HG03571 (cell line): Measurements from ENCODE around the gene ITCH.

Source experiments
- ATAC-seq: cut with Tn5 transposase; IDR thresholded peaks from one replicate; pipeline ENCODE4 v1.9.1; 2021; ENCODE audit not compliant: unreplicated experiment

Gene ITCH

DNA sequence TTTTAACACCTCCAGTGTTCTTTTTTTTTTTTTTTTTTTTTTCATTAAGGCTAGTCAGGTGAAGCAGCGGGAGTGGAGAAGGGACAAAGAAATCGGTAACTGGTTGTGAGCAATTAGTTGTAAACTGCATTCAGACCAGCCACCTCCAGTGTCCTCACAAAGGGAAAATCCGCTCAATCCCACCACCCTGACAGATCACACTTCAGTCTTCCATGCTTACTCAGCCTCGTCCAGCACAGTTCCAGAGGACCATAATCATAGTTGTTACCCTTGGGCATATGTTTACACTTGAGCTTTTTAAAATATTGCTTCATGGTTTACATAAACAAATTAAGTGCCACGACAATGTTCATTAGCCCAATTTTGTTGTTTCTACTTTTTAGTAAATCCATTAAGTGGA is 163.4 kb downstream of the ITCH start:
- ATAC-seq = no peak

DNA sequence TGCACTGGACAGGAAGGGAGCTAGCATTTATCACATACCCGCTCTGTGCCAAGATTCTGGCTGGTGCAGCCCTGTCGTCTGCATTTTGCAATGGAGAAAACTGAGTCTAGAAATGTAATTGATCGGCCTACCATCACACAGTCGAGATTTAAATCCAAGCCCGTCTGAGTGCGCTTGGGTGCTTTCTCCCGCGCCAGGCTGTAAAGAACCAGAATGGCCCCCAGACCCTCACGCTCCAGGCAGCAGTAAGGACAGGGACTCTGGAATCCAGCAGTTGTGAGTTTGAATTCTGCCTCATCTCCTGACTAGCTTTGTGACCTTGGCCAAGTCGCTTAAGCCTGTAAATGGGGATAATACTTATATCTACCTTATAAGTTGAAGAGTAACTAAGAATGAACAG is 163.9 kb downstream of the ITCH start:
- no peak for ATAC-seq

DNA sequence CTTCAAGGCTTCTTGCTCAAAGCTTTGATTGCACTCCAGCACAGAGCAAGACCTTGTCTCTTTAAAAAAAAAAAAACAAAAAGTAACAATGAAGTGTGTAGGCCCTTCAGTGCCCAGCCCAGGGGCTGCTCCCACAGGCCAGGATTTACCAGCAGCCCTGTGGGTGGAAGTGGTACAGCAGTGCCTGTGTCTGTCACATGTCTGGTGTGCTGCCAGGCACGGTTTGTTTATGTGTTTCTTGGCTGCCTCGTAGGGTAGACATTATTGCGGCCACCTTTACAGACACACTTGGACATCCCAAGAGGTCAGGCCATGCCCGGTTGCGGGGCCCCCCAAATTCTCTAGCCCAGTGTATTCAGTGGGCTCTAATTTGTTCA is 165.8 kb downstream of the ITCH start:
- no peak for ATAC-seq

DNA sequence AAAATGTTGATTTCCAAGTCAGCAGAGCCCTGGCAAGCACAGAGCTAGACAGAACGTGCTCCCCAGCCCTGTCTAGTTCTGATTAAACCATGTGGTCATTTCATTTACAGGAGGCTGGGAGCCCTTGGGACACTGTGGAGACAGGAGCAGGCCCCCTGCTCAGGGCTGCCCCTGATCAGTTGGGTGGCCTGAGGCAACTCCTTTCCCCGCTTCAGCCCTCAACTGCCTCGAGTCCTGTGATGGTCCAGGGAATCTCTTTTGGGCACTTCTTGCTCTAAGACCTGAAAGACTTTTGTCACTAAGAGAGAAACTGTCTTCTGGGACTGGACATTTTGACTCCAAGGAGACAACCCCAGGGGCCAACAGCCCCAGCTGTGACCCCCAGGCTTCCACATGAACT is 166.7 kb downstream of the ITCH start:
- no peak for ATAC-seq

DNA sequence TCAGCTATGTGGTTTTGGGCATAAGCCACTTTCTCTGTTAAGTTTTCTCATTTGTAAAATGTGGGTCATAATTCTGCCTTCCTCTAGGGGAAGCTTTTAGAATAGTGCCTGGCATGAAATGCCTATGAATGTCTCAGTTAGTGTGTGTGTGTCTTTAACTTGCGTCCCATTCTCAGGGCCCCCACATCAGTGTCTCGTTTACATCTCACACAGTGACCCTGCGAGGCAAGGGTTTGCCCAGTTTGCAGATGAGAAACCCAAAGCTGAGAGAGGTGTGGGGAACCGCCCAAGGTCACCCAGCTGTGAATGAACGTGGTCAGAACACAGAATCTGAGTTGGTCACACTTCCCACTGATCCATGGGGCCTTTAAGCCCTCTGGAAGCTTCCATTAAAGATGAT is 167.3 kb downstream of the ITCH start:
- no peak for ATAC-seq

DNA sequence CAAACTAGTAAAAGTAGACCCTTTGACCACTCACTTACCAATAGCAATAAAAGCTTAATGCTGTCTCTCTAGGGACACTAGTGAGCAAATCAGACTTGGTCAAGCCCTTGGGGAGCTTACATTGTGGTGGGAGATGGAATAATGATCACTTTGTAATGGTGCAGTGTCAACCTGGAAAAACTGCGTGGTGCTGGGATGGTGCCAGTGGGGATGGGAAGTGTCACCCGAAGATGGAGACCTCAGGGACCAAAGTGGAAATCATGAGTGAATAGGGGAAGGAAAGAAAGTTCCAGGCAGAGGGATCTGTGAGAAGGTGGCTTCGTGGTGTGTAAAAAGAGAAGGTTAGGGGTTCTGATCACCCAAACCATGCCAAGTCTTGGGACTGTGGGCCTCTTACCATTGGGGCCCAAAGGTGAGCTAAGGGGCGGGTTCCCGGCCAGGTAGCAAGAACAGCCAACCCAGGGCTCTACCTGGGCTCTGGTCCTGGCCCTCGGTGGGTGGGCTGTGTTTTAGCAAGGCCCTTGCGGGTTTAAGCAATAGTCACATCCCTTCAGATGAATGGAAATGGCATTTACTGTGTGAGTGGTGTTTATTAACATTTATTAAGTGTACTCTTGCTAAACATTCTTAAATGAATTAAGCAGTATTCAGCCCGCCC is 168.7 kb downstream of the ITCH start:
- ATAC-seq = no peak

DNA sequence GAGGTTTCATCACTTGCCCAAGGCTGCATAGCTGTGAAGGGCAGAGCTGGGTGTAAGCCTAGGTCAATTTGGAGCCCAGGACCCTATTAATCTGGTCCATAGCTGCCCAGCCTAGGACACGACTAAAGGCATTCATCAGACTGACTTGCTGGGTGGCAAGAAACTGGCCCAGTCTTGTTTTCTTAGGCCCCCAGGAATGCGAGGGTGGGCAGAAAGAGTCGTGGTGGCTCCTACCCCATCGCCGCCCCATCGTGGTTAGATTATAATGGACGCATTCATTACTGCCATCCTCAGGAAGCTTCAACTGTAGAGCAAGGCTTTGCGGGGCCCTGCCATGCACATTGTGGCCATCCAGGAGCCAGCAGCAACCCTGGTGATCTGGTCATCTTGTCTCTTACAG is 169.2 kb downstream of the ITCH start:
- ATAC-seq = no peak

DNA sequence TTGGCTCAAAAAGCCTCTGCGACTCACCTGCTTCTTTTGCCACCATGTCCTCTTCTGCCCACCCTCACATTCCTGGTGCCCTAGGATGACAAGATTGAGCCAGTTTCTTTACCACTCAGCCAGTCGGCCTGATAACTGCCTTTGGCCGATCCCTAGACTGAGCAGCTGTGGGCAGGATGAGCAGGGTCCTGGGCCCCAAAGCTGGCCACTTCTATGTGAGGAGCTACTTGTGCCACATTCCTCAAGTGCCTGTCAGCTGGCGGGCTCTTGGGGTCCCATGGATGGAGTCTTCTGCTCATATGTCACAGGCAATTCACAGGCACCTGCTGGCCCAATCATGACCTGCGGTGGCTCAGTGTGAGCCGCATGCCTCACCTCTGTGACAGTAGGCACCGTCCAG is 169.7 kb downstream of the ITCH start:
- no peak for ATAC-seq

DNA sequence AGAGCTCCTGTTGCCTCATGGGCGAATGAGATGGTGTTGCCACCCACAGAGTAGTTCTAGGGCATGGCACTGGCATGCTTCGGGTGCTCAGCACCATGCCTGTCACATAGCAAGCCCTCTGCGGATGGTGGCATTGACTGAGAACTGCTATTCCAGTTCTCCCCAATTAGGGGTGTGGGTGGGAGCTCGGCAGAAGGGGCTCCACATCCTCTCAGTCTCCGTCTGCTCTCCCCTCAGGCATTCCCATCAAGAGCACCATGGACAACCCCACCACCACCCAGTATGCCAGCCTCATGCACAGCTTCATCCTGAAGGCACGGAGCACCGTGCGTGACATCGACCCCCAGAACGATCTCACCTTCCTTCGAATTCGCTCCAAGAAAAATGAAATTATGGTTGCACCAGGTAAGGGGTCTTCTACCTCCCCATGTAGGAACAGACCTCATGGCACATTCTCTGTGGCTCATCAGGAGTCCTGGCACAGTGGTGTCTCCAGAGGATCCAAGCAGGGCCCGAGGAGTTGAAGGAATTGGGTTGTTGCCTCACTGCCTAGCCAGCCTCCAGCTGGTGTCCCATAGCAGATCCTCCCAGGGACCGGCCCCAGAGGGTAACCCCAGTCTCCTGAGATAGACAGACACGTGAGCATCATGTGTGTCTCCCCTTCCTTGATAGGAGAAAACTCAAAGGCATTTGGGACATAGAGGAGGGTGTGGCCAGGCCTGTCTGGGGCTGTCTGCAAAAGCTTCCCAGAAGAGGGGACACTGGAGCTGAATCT is 171.5 kb downstream of the ITCH start:
- no peak for ATAC-seq

DNA sequence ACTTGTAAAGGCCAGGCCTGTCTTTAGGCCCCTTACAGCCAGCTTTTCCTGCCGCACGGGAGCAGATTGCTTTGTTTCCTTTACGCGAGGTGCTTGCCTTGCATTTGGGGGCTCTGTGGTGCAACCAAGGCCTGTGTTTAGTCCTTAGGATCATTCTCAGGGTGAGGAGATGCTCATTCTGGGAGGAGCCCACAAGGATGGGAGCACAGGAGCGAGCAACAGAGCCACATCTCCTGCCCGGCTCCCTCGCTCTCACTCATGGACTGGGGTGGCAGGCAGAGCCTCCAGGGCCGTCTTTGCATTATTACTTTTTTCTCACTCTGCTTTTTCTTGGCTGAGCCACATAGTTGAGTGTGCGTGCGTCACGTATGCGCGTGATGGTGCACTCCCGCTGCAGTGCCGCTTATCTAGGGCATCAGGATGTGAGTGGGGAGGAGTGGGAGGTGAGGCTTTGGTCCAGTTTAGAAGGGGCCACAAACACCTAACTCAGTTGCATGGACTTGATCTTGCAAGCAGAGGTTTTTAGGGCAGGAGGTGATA is 172.3 kb downstream of the ITCH start:
- ATAC-seq = no peak

DNA sequence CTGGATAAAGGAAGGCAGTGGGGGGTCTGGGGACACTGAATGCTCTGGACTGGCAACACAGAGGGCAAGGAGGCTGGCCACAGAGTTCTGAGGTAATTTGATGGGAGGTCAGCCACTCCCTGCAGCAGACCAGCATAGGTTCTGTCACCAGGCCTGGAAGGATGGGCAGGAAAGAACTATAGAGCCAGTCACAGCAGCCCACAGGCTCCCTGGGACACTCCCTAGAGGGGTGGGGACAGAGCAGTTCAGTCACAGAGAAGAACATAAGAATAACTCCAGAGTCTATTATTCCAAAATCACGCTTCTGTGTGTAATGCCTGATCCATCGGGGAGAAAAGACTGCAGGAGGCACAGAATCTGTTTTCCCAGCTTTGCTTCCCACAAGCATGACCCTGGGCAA is 172.8 kb downstream of the ITCH start:
- no peak for ATAC-seq

DNA sequence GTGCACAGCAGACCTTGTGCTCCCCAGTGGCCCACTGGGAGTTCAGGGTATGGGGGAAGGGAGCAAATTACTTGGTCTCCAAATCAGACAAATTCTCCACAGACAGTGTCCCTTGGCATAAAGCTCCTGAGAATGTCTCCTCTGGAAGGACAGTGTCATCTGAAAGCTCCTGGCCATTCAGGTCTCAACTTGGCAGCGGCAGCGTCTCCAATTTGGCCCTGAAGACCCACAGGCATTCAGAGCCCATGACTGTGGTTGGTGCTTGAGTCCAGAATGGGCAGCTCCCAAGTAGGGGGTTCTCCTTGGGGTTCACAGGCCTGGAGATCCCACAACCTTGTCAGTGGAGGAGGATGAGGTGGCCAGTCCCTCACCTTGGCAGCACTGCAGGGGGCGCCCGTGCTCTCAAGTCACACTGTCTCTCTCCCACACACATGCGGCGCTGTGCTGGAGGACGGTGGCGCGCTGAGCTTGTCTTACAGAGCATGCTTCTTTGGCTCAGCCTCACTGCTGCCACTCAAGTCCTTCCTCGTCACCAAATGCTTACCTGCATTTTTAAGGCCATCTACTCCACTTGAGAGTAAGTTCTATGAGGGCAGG is 173.8 kb downstream of the ITCH start:
- no peak for ATAC-seq

DNA sequence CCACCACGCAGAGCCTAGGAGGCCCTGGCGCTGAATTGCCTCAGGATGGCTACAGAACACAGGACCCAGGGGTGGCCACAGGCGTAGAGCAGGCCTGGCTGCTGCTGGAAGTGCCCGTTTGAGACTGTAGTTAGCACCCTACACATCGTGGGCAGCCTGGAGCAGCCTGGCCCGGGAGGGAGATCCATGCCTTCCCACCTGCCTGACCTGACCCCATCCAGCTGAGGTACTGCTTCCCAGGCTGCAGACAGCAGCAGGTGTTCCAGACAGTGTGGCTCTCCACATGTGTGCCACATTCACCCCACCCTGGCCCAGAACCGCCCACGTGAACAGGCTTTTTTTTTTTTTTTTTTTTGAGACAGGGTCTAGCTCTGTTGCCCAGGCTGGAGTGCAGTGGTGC is 174.6 kb downstream of the ITCH start:
- ATAC-seq = no peak

DNA sequence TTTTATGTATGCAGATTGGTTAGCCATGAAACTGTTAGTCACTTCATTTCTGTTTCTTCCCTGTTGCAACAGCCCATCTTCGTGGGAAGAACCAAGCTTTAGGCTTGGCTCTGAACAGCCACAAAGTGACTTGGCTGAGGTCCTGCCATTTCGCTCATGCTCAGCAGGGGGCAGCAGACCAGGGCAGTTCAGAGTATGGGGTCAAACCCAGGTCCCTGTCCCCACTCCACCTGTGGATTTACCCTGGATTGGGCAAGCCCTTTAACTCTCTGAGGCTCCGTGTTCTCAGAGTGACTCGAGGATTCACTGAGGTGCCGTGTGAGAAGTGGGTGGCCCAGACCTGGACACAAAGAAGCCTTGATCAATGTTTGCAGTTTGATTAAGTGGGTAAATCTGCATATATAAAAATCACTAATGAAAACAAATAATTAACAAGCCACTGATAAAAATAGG is 175.6 kb downstream of the ITCH start:
- ATAC-seq = no peak

DNA sequence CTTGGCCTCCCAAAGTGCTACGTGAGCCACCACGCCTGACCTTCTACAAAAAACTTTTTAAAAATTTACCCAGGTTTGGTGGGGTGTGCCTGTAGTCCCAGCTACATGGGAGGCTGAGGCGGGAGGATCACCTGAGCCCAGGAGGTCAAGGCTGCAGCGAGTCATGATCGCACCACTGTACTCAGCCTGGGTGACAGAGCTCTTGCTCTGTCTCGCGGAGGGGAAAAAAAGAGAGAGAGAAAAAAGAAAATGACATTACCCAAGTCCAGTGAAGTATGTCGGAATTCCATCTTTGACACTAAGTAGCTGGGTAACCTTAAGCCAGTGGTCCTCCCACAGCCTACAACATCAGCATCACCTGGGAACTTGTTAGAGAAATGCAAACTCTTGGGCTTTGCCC is 176.7 kb downstream of the ITCH start:
- ATAC-seq = no peak

DNA sequence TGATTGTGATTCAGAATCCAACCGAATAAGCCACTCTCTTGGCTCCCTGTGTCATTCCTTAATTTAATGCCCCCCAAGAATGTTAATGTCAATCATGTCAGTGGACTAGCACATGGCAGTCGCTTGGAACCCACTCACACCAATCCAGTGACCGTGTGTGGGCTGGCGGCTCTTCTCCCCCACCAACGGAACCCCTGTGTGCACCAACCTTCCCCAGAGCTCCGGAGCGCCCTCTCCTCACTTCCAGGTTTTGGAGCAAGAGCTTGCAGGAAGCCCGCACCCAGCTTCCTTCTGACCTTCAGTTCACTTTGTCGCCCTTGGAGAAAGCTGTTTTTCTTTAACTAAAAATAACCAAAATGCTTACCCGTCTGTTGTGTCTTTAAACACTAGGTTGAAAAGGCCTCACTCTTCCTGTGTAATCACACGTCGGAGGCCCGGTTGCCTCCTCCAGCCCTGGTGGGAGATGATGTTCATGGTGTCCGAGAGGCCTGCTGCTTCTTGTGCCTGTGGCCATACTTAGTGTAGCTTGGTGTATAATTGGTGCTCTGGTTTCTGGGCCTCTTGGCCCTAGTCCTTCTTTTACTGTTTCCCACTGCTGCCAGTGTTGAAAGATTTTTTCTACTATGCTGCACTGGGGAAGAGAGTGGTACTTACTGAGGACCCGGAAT is 177.7 kb downstream of the ITCH start:
- no peak for ATAC-seq

DNA sequence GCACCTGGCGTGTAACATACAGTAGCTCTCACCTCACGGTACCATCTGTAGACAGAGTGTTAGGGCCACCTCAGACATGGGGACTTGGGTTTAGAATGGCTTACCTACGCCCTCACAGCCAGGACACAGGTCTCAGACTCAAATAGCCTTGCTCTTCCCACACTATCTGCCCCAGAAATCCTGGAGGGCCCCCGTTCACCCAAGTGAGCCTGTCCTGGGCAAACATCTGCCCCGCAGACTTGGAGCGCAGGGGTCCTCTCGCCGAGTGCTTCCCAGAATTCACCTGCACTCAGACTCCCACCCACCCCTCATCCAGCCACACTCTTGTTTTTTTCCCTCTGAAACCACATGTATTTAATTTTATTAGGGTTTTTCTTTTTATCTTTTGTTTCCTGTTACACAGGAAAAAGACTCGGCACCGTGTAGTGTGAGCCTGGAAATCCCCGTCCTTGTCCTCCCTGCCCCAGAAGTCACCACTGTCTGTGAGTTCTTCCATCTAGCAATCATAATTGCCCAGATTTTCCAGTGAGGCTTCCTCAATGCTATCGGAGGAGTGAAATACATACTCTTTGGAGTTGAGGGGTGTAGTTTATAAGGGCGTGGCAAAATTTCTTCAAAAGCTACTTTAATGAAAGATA is 178.3 kb downstream of the ITCH start:
- no peak for ATAC-seq

DNA sequence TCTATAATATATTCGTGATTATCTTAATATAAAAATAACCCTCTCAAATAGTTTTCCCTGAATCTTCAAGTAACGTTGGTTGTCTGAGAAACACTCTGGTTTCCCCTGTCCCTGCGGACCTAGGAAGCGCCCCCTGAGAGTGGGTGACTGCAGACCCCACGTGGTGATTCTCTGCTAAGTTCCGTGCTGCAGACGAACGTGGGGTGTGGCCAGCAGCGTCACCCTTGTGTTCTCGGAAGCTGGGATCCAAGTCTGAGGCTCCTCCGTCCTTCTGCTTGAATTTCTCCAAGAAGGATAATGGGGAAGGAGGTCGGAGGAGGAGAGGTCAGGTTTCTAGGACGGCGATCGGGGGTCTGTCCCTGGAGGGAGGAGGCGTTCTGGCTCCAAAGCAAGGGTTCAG is 178.8 kb downstream of the ITCH start:
- no peak for ATAC-seq

DNA sequence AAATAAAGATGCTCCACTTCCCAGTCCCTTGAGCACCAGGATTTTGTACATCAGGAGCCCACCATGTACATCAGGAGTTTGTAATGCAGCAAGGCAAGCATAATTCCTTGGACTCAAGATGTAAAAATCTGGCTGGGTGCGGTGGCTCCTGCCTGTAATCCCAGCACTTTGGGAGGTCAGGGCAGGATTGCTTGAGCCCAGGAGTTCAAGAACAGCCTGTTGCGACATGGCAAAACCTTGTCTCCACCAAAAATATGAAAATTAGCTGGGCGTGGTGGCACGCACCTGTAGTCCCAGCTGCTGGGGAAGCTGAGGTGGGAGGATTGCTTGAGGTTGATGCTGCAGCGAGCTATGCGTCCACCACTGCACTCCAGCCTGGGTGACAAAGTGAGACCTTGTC is 179.4 kb downstream of the ITCH start:
- ATAC-seq = no peak

DNA sequence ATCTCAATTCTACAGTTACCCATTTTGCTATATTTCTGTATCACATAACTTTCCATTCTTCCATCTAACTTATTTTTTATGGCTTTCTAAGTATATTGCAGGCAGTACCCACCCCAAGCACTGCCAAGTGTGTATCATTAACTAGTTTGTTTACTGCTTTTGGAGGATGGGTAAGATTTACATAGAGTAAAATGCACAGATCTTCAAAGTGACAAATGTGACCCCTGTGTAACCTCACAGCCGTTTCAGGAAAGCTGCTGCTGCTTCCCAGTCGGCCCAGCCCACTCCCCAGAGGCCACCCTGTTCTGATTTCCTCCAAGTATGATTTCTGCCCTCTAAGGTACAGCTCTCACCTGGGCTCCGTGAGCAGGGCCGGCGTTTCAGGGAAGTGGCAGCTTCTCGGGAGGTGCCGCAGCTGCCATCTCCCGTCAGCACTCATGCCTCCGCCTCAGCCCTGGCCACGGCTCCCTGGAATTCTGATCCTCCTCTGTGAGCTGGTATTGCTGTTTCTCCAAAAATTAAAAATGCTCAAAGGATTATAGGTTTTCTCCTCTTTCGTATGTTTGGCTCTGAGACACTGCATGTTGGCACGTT is 180.5 kb downstream of the ITCH start:
- ATAC-seq = no peak
